Neural cell (in vitro differentiated cells): ENCODE data around the gene NIP7.

Experiments used
- POLR2AphosphoS5 ChIP-seq: IDR thresholded peaks from 2 replicates; pipeline ENCODE4 v1.6.1; 2012
- TF ChIP-seq, protein P1 (sequence below): IDR thresholded peaks from 2 replicates; pipeline ENCODE4 v1.6.1; 2012; ENCODE audit warnings: borderline replicate concordance

DNA sequence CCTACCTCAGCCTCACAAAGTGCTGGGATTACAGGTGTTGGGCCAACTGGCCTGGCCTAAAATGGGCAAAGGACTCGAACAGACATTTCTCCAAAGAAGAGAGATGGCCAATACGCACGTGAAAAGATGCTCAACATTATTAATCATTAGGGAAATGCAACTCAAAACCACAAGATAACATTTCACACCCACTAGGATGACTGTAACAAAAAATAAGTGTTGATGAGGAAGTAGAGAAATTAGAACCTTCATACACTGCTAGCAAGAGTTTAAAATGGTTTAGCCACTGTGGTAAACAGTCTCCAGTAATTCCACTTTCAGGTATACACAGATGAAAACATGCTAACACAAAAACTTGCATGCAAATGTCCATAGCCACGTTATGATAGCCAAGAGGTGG is 6.4 kb downstream of the NIP7 start:
- TF ChIP-seq, protein P1, sequence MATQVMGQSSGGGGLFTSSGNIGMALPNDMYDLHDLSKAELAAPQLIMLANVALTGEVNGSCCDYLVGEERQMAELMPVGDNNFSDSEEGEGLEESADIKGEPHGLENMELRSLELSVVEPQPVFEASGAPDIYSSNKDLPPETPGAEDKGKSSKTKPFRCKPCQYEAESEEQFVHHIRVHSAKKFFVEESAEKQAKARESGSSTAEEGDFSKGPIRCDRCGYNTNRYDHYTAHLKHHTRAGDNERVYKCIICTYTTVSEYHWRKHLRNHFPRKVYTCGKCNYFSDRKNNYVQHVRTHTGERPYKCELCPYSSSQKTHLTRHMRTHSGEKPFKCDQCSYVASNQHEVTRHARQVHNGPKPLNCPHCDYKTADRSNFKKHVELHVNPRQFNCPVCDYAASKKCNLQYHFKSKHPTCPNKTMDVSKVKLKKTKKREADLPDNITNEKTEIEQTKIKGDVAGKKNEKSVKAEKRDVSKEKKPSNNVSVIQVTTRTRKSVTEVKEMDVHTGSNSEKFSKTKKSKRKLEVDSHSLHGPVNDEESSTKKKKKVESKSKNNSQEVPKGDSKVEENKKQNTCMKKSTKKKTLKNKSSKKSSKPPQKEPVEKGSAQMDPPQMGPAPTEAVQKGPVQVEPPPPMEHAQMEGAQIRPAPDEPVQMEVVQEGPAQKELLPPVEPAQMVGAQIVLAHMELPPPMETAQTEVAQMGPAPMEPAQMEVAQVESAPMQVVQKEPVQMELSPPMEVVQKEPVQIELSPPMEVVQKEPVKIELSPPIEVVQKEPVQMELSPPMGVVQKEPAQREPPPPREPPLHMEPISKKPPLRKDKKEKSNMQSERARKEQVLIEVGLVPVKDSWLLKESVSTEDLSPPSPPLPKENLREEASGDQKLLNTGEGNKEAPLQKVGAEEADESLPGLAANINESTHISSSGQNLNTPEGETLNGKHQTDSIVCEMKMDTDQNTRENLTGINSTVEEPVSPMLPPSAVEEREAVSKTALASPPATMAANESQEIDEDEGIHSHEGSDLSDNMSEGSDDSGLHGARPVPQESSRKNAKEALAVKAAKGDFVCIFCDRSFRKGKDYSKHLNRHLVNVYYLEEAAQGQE, result no peak
- no peak for TF ChIP-seq POLR2AphosphoS5
